Astrocyte (in vitro differentiated cells and primary cell): ENCODE results near the gene METTL18. TPM values are rescaled to one million over a fixed set of nuclear protein-coding genes. Genes with fewer than 3 reads are reported as not detected.

ENCODE experiments used
- DNase-seq: peaks from one replicate; pipeline ENCODE4 v3.0.0-alpha.2; 2010; ENCODE audit warnings: low read depth
- FAIRE-seq: peaks from 2 replicates; lab custom pipeline; 2011; peaks lifted over from hg19 to GRCh38; lab: Jason Lieb, UNC
- H2AFZ ChIP-seq: 2 replicates; pipeline ENCODE4 v1.6.0; 2012; ENCODE audit warnings: low read depth, low read length, inconsistent platforms
- H3K27ac ChIP-seq: 2 replicates; pipeline ENCODE4 v1.5.1; 2011; ENCODE audit warnings: low read depth, low read length, inconsistent platforms
- H3K27me3 ChIP-seq: 2 replicates; pipeline ENCODE4 v1.6.0; 2011; ENCODE audit warnings: low read length, inconsistent platforms; ENCODE audit not compliant: insufficient read depth
- H3K36me3 ChIP-seq: 2 replicates; pipeline ENCODE4 v1.5.1; 2011; ENCODE audit warnings: low read length, inconsistent platforms; ENCODE audit not compliant: insufficient read depth
- H3K4me1 ChIP-seq: 2 replicates; pipeline ENCODE4 v1.5.1; 2011; ENCODE audit warnings: low read length, inconsistent platforms; ENCODE audit not compliant: insufficient read depth
- H3K4me2 ChIP-seq: 2 replicates; pipeline ENCODE4 v1.6.0; 2012; ENCODE audit warnings: low read length, inconsistent platforms
- H3K4me3 ChIP-seq: 2 replicates; pipeline ENCODE4 v1.5.1; 2011; ENCODE audit warnings: low read depth, mild to moderate bottlenecking, low read length, inconsistent platforms; ENCODE audit not compliant: insufficient read depth
- H3K79me2 ChIP-seq: 2 replicates; pipeline ENCODE4 v1.6.0; 2012; ENCODE audit warnings: mild to moderate bottlenecking, low read length, inconsistent platforms; ENCODE audit not compliant: insufficient read depth
- H3K9ac ChIP-seq: 2 replicates; pipeline ENCODE4 v1.6.0; 2012; ENCODE audit warnings: mild to moderate bottlenecking, low read length, inconsistent platforms
- H3K9me3 ChIP-seq: 2 replicates; pipeline ENCODE4 v1.5.1; 2012; ENCODE audit warnings: low read depth, mild to moderate bottlenecking, low read length, inconsistent platforms; ENCODE audit not compliant: insufficient read depth
- H4K20me1 ChIP-seq: 2 replicates; pipeline ENCODE4 v1.6.0; 2012; ENCODE audit warnings: low read length, inconsistent platforms; ENCODE audit not compliant: insufficient read depth
- H3K27ac Mint-ChIP-seq: one replicate; pipeline ENCODE4 v1.8.0; 2021; ENCODE audit warnings: mild to moderate bottlenecking, mixed read lengths; ENCODE audit not compliant: unreplicated experiment
- H3K27me3 Mint-ChIP-seq: one replicate; pipeline ENCODE4 v1.8.0; 2021; ENCODE audit warnings: low read depth, mixed read lengths; ENCODE audit not compliant: unreplicated experiment
- H3K36me3 Mint-ChIP-seq: one replicate; pipeline ENCODE4 v1.8.0; 2021; ENCODE audit warnings: low read depth, mixed read lengths; ENCODE audit not compliant: unreplicated experiment
- H3K4me1 Mint-ChIP-seq: one replicate; pipeline ENCODE4 v1.8.0; 2021; ENCODE audit warnings: low read depth, mixed read lengths; ENCODE audit not compliant: unreplicated experiment
- H3K4me3 Mint-ChIP-seq: one replicate; pipeline ENCODE4 v1.8.0; 2021; ENCODE audit warnings: mild to moderate bottlenecking, moderate library complexity, mixed read lengths; ENCODE audit not compliant: unreplicated experiment
- H3K9me3 Mint-ChIP-seq: one replicate; pipeline ENCODE4 v1.8.0; 2021; ENCODE audit warnings: mild to moderate bottlenecking, mixed read lengths; ENCODE audit not compliant: unreplicated experiment
- EZH2 ChIP-seq: IDR thresholded peaks from 2 replicates; pipeline ENCODE4 v1.6.1; 2012; ENCODE audit warnings: mild to moderate bottlenecking, low read length, inconsistent platforms; ENCODE audit not compliant: insufficient read depth
- total RNA-seq: library from RNA; stranded (reverse); gene quantifications from 2 replicates; pipeline ENCODE4 v1.2.1, GENCODE V29; 2021
- TF ChIP-seq, protein P1 (sequence below): IDR thresholded peaks from 2 replicates; pipeline ENCODE4 v1.5.1; 2011; ENCODE audit warnings: low read depth, mild to moderate bottlenecking, inconsistent platforms, low read length, moderate library complexity; ENCODE audit not compliant: insufficient read depth

Gene METTL18
- total RNA-seq, 1 donor from 2014 or later = 3.9 TPM

- no peaks in the 10 kb centered on the region for H3K27me3 ChIP-seq
- H3K27ac ChIP-seq = no peak overlapping the region
- TF ChIP-seq EZH2 = no peak
- TF ChIP-seq, protein P1, sequence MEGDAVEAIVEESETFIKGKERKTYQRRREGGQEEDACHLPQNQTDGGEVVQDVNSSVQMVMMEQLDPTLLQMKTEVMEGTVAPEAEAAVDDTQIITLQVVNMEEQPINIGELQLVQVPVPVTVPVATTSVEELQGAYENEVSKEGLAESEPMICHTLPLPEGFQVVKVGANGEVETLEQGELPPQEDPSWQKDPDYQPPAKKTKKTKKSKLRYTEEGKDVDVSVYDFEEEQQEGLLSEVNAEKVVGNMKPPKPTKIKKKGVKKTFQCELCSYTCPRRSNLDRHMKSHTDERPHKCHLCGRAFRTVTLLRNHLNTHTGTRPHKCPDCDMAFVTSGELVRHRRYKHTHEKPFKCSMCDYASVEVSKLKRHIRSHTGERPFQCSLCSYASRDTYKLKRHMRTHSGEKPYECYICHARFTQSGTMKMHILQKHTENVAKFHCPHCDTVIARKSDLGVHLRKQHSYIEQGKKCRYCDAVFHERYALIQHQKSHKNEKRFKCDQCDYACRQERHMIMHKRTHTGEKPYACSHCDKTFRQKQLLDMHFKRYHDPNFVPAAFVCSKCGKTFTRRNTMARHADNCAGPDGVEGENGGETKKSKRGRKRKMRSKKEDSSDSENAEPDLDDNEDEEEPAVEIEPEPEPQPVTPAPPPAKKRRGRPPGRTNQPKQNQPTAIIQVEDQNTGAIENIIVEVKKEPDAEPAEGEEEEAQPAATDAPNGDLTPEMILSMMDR = no peak
- H3K4me3 ChIP-seq = no peak overlapping the region
- H3K9me3 Mint-ChIP-seq = peaks cover 2% of the 10 kb centered on the region
- no peaks in the 10 kb centered on the region for H3K4me1 ChIP-seq
- no peak overlapping the region for H2AFZ ChIP-seq
- no peak overlapping the region for H3K27ac Mint-ChIP-seq
- no peaks in the 10 kb centered on the region for H3K9me3 ChIP-seq
- H3K4me3 Mint-ChIP-seq = no peak overlapping the region
- H3K79me2 ChIP-seq = no peaks in the 10 kb centered on the region
- peaks cover 6% of the 10 kb centered on the region for H3K36me3 ChIP-seq
- no peak overlapping the region for H3K9ac ChIP-seq
- FAIRE-seq (no peak), DNase-seq (no peak)
- no peak overlapping the region for H3K4me2 ChIP-seq
- H4K20me1 ChIP-seq = no peaks in the 10 kb centered on the region
- H3K4me1 Mint-ChIP-seq = no peaks in the 10 kb centered on the region
- H3K27me3 Mint-ChIP-seq = no peaks in the 10 kb centered on the region
- H3K36me3 Mint-ChIP-seq = peaks cover 9% of the 10 kb centered on the region
Observed at GRCh38 chr1:169835647-169836046, 40.9 kb upstream of the METTL18 start.

DNA sequence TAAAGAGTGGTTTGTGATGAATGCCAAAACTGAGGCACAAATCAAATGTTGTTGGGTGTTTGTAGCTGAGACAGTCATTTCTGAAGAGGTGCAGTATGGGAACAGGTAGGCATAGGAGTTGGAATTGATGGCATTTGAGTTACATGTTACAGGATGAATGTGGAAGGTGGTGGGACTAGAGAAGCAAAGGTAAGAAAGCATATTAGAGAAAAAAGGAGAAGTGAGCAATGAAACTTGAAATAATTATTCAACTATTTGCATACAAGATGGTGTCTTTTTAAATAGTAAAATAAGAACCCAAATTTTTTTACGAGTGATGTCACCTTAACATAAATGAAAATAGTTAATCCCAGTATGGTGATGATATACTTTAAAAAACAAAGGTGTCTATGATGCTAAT lies 40.2 kb upstream of the METTL18 start:
- Mint-ChIP-seq H3K36me3 (peaks cover 9% of the 10 kb centered on the region), H3K4me1 (no peaks in the 10 kb centered on the region)
- peaks cover 6% of the 10 kb centered on the region for H3K36me3 ChIP-seq

More for the DNA sequence above, 40.2 kb upstream of the METTL18 start:
- Histone ChIP-seq H3K4me2 (no peak overlapping the region), H3K4me3 (no peak overlapping the region), H3K79me2 (no peaks in the 10 kb centered on the region), H2AFZ (no peak overlapping the region), H3K27ac (no peak overlapping the region), H3K27me3 (no peaks in the 10 kb centered on the region), H3K9me3 (no peaks in the 10 kb centered on the region), H3K4me1 (no peaks in the 10 kb centered on the region), H4K20me1 (no peaks in the 10 kb centered on the region), H3K9ac (no peak overlapping the region)
- no peak for TF ChIP-seq EZH2
- TF ChIP-seq, protein P1 = no peak
- Mint-ChIP-seq H3K4me3 (no peak overlapping the region), H3K27ac (no peak overlapping the region), H3K9me3 (peaks cover 2% of the 10 kb centered on the region), H3K27me3 (no peaks in the 10 kb centered on the region)
- FAIRE-seq (no peak), DNase-seq (no peak)
